Fibroblast of skin of right quadriceps (primary cell): ENCODE data around the gene JAKMIP3.

Source experiments
- DNase-seq: peaks from one replicate; pipeline ENCODE4 v3.0.0-alpha.2; 2013

Gene JAKMIP3

DNA sequence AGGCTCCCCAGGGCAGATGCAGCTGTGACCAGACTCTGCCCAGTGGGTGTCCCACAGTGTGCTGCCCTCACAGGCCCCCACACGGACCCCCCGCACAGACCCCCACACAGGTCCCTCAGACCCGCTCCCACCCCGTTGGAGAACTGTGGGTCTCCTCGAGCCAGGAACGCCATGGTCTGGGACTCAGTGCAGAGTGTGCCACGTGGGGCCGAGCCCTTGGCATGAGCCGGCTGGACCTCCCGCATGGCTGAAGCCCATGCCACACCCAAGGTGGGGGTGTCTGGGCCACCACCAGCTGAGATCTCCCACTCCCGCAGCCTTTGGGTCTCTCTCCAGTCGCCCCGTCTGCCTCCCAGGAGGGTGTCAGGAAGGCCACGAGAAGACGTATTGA lies 34.3 kb downstream of the JAKMIP3 start:
- no peak for DNase-seq

DNA sequence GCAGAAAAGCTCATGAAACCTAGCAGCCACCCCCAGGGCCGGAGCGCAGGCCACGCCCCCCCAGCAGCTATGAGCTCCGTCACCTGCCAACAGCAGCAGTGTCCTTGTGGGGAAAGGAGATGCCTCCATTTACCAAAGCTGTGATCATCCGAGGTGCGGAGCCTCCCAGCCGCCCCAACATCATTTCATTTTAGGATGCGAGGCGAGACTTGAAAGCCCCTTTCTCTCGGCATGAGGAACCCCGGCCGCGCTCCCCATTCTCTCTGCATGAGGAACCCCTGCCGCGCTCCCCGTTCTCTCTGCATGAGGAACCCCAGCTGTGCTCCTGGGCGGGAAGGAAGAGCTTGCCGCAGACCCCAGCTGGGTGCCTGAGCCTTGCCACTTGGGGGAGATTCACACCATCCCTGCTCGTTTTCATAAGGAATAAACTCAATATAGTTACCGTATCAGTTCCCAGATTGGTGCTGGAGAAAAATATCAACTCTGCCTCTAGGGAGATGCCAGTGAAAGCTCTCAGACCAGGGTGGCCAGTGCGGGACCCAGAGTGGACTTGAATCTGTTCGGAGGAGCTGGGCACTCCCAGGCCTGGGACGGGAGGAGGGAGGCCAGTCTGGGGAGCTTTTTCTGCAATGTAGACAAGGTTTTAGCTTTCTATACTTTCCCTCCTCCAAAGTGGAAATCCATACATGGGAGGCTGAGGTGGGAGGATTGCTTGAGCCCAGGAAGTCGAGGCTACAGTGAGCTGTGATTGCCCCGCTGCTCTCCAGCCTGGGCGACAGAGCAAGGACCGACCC lies 35.0 kb downstream of the JAKMIP3 start:
- no peak for DNase-seq

DNA sequence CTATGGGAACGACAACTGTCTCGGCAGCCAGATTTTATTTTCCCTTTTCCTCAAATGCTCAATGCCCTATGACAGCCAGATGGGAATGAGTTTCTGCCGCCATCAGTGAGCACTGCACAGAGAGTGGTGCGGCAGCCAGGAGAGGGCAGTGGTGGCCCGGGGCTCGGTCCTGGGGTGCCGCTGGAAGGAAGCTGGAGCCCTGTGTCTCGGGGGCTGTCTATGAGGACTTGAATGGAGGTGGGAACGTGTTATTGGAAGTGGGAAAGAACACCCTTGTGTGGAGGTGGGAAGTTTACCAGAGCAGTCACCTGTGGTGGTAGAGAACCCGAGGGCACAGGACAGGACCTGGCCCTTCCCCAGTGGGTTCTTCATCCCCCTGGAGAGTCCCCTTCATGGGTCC lies 35.8 kb downstream of the JAKMIP3 start:
- no peak for DNase-seq

DNA sequence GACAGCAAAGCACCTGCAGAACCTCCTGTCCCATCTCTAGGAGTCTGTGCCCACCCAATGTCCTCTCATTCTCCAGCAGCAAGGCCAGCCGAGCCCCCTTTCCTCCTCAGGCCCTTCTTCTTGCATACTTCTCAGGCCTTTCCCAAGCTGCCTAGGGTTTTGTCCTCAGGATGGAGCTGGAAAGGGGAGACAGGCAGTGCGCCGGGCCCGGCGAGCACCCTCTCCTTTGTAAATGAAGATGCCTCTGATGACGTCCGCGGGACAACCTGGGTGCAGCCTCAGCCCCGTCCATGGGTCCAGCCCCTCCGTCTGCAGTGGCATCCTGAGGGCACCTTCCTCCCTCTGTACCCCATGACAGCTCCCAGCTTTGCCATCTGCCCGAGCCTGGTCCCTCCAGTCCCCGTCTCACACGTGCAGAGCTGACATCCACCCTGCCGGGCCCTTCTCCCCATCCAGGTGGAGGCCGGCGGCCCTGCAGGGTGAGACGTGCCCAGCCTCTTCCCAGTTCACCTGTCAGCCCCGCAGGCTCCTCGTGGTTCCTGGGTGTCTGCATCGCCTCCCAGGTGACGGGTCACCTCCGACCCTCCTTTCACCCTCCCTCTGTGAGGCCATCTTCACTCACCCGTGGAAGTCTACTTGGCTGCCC lies 36.4 kb downstream of the JAKMIP3 start:
- DNase-seq = no peak

DNA sequence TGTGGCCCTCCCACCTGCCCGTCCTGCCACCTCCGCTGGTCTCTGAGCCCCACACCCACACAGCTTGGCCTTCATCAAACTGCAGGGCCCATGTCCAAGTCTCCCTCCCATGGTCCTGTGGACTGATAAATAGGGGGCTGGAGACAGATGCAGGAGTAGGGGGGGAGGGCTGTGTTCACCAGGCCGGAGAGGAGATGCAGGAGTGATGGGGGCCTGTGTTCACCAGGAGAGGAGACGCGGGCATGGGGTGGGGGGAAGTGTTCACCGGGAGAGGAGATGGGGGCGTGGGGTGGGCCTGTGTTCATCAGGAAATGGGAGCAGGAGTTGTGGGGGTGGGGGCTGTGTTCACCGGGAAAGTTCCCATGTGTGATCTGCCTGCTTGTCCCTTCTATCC lies 37.0 kb downstream of the JAKMIP3 start:
- no peak for DNase-seq

DNA sequence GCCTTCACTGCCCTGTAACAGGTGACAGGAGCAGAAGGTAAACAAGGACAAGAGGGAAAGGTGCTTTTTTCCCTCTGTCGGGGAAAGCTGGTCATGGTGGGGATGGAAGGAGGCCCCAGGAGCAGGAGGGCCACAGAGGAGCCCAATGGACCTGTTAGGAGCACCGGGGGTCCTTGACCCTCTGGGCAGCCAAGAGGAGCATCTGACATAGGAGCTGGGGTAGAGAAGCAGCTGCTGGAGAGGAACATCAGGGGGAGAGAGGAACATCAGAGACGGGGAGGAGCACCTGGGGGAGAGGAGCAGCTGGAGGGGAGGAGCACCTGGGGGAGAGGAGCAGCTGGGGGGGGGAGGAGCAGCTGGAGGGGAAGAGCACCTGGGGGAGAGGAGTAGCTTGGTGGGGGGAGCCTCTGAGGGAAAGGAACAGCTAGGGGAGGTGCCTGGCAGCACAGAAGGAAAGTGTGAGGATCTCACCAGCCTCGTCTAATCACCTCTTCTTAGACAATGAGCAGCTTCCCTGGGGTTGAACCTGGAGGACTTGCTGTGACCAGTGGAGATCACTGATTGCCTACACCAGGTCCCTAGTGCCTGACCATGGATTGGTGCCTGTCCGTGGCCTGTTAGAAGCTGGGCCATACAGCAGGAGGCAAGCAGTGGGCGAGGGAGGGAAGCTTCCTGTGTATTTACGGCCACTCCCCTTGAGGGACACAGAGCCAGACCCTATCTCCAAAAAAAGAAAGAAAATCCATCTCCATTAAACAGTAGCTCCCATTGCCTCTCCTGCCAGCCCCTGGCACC lies 37.6 kb downstream of the JAKMIP3 start:
- DNase-seq = no peak

DNA sequence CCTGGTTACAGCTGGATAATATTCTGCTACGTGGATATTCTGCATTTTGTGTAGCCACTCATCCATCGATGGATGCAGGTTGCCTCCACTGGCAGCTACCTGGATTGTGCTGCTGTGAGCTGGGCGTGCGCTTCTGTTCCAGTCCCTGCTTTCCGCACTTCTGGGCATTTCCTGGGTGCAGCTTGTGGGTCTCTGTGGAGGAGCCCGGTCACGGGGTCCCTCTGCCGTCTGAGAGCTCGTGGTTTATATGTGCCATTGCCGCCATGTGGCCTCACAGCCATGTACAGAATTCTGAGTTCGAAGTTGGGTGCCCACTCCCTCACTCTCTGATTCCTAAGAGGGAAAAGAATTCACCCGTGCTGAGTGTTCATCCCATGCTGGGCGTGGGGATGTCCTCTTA lies 38.3 kb downstream of the JAKMIP3 start:
- DNase-seq = no peak

DNA sequence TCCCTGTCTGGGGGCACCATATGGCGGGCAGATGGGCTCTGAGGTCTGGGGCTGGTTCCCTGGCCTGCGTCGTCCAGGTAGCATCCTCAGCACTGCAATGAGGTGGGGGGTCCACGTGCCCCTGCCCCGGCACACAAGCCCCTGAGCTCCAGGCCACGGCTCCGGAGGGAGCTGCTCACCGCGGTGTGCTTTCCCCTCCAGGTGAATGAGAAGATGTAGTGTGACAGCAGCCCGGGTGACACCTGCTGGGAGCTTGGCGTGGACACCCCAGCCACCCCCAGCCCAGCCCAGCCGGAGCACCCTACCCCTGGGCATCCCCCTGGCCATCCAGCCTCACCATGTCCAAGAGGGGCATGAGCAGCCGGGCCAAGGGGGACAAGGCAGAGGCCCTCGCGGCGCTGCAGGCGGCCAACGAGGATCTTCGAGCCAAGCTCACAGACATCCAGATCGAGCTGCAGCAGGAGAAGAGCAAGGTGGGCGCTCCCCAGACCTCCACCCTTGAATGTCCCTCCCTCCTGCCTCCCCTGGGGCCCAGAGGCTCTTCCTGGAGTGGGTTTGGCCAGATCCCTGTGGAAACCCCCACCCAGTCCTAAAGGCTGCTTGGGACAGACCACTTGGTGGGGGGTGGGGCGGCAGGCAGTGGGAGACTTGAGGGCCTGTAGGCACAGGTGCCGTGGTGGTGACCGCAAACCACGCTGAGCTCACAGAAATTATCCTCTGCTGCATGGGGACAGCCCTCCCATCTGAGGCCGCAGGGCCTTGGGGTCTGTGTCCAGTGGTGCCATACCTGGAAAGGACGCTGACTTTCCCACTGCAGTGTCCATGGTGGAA lies 38.9 kb downstream of the JAKMIP3 start:
- DNase-seq = no peak

DNA sequence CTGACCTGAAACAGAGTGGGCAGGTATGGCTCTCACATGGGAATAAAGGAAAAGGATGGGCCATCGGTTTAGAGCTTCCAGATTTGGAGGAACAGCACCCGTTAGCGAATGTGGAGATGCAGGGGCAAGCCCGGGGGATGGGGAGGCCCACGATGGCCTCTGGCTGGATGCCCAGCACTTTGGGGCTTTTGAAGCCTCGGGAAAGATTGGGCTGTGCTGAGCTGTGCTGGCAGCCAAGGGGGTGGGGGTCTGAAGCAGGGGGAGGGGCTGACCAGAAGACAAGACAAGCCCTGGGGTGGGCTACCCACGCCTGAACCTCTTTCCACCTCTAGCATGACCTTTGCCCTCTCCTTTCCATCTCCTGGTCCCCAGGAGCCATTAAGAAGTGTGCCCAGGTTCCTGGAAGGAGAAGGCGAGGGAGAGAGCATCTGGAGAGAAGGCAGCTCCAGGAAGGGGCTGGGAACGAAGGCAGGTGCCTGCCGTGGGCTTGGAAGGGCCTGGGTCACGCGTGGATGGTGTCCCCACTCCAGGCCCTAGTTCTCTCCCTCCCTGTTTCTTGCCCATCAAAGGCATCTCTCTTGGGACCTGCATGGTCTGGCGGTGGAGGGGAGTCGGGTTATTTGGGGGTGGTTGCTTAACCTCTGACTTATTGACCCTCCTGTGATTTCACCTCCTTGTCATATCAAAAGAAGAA lies 39.7 kb downstream of the JAKMIP3 start:
- no peak for DNase-seq

DNA sequence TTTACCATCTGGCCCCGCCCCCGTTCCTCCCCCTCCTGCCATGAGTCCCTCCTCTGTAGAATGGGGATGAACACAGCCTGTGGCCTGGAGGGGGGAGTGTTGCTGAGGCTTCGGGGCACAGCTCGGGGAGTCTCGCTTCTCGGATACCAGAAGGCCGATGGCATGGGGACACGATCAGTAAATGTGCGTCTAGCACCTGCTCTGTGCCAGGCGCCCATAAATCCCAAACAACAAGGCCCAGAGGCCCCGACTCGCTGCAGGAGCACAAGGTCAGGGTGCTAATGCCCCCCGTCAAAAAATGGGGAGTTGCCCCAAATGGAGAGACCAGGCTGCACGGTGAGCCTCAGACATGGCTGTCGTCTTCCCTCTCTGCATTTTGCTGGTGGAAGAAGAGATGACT lies 40.7 kb downstream of the JAKMIP3 start:
- DNase-seq = no peak

DNA sequence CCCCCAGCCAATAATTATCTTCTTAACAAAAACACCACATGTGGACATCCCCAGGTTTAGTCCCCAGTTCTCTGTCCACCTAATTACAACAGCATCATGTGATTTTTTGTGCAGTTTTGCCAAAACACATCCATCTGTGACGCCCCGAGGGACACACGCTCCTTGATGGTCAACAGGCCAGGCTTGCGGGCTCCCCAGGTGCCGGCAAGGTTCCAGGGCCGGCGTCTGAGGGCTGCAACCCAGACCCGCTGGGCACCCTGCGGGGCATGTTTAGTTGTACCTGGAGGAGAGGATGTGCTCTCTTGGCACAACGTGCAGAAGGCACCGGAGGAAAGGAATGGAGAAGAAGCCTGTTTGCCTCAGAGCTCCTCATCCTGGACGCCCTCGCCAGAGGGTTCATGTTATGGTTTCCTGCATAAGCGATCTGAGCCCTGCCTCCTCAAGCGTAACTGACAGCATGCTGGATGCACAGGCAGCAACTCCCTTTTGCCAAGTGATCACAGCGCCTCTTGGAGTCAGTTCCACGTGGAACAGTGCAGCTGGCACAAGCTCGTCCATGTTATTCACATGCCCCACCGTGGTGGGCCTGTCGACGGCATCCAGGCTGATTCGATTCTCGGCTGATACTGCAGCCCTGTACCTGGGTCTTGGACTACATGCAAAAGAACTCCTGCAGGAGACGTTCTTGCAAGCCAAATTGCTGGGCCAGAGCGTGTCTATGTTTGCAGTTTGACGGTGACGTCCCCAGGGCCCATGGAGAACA lies 41.6 kb downstream of the JAKMIP3 start:
- no peak for DNase-seq

DNA sequence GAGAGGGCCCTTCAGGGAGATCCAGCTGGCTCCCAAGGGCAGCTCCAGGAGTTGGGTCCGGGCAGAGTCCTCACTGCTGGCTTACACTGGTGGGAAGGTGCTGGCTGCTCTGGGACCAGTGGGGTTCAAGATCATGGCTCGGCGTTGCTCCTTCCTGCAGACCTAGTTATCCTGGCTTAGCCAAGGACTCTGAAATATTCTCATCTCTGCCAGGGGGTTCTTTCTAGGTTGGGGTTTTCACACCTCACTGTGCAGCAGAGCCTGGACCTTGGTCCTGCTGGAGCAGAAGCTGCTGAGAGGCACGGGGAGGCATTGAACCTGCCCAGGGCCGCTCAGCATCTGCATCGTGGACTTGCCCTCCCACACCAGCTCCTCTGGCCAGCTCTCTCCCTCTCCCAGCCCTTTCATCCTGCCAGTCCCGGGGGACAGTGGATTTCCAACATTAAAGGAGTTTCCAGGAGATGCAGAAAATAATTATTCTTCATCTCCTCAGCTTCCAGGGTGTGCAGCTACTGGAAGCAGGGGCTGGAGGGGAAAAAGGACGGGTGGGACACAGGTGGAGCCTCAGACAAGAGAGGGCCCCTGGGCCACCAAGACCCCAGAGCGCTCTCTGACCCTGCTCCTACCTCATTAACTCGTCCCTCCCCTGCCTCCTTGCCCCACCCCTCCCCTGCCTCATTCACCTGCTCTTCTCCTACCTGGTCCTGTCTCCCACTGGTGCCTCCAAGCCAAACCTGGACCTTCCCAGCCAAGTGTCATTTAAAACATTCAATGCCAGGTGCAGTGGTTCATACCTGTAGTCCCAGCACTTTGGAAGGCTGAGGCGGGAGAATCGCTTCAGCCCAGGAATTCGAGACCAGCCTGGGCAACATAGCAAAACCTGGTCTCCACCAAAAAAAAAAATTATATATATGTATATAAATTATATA lies 42.5 kb downstream of the JAKMIP3 start:
- DNase-seq = no peak

DNA sequence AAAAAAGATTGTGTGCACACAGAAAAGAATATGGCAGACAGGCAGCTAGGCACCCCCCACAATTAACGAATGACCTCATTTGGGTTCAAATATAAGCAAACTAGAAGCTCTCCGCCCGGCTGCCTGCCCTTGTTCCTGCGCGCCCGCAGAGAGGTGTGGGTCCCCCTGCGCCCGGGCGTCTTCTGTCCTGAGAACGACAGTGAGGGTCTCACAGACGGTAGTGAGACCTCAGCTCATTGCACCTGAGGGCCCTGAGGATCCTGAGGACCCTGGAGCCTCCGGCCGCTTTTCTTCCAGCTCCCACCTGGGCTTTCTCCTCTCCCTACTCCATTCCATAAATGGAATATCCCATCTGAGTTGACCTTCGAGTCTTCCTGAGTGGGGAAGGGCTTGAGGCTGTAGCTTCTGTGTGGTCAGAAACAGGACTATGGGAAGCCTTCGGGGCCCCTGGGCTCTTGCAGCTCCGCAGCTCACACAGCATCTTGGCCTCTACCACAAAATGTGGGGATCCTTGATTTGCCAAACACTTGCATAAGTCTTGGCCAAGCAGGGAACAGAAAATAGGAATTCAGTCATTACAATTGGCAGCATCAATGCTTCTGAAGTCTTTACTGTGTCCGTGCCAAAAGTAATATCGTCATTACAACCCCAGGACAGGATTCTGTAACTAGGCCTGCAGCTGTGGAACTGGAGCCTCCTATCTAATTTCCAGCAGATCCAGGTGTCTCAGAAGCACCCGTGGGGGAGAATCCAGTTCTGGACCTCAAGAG lies 43.8 kb downstream of the JAKMIP3 start:
- no peak for DNase-seq

DNA sequence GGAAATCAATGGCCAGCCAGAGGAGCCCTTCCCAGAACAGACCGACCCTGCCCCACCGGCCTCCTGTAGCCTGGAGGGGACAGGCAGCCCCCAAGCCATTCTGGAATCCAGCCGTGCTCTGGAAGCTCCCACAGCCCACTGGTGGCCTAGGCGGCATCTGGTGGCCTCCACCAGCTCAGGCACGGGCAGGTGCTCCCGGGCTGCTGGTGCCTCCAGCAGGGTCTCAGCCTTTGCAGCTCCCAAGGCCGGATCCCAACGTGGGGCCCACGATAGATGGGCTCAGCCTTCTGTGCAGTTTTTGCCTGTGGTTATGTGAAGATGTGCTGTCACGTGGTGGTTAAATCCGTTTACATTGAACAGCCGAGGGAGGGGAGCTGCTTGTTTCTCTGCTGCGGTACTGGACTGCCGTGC lies 44.4 kb downstream of the JAKMIP3 start:
- no peak for DNase-seq

DNA sequence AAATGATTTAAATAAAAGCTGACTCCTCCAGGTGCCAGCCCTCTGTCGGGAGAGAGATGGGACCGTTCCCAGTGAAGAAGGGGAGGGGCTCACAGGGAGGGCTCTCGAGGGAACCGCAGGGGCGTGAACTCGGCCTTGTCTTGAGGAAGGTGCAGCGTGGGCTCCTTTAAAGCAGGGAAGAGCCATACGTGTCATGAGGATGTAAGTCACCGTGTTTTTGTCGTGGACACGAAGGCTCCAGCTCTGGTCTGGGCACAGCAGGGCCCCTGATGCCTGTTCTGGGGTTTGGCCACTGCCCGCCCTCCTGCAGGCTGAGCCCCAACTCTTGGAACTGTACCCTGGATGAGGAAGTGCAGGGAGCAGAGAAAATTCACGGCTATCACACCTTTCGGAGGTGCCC lies 45.0 kb downstream of the JAKMIP3 start:
- no peak for DNase-seq

DNA sequence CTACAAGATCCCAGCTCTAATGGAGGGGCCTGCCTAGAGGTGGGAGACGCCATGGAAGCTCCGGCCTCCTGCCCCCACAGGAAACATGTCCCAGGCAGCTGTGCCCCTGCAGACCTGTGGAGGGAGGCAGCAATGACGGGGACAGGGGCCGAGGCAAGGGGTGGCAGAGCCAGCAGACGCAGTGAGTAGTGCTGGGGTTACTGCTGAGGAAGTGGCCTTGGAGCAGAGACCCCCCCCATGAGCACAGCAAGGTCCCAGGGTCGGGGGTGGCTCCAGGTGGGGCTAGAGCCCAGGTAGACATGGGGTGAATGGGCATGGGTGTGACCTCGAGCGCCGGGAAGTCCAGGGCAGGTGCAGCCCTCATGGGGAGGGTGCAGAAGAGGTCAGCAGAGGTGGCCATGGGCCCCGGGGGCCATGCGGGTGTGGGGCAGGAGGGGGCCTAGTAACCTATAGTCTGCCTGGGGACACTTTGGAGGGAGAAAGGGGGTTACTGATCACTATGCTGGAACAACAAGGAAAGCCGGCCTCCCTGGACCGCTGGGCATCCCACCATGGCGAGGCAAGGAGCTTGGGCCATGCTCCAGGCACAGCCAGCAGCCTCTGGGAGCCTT lies 45.5 kb downstream of the JAKMIP3 start:
- no peak for DNase-seq

DNA sequence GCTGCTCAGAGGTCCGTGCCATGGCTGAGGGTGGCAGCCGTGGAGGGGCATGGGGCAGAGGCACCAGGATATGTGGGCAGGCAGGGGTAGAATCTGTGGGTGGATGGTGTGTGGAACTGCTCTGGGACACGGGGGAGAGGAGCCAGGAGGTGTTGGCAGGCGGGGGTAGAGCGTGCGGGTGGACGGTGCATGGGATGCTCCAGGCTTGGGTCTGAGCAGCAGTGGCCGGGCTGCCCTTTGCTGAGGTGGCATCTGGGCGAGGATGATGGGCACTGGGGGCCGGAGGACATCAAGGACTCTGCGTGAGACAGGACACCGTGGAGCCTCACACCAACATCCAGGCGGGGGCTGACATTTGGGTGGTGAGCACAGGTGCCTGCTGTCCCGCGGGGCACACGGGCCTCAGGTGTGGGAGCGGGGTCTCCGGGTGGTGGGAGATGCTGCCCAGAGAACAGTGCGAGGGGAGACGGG lies 46.2 kb downstream of the JAKMIP3 start:
- no peak for DNase-seq

DNA sequence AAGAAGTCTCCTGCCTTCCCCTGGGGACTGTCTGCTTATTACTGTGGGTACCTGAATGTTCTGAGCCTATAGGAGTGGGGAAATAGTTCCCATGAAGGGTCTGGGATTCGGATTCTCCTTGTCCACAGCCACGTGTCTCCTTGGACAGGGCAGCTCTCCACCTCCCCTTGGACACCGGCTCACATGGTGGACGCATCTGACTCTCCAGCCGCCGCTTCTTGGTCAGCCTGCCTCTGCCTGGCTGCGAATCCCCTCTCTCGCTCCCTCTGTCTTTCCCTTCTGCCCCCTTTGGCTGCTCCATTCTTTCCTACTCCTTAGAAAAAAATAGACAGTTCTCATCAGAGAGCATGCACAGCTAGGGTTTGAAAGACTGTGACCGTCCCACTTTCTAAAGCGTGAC lies 46.9 kb downstream of the JAKMIP3 start:
- no peak for DNase-seq

DNA sequence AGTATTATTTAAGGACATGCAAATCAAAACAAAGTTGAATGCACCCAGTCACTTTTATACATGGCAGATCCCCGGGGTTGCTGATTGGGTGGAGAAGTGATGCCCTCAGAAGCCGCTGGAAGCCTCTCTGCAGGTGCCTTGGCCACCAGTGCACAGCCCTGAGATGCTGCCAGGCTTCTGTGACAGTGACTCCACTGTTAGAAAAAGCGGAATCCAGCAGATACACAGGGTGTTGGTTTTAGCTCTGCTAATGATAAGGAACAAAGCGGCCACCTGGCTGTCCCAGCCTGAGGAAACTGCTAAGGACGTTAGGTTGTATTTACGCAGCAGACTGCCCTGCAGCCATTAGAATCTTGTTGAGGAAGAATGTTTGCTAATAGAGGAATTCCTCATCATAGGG lies 47.5 kb downstream of the JAKMIP3 start:
- no peak for DNase-seq
